Activated CD4-positive, alpha-beta T cell treated with anti-CD3 and anti-CD28 coated beads, Interleukin-2, amount 50 U/mL, for 4 hours (primary cell): ENCODE results near the gene ST3GAL4.

Source experiments
- DNase-seq, 2 experiments: peaks; one replicate each; pipeline ENCODE4 v3.0.0-alpha.2; 2020

Gene ST3GAL4

GRCh38 chr11:126409620-126409985 lies 54.1 kb downstream of the ST3GAL4 start:
- DNase-seq: no peak

DNA sequence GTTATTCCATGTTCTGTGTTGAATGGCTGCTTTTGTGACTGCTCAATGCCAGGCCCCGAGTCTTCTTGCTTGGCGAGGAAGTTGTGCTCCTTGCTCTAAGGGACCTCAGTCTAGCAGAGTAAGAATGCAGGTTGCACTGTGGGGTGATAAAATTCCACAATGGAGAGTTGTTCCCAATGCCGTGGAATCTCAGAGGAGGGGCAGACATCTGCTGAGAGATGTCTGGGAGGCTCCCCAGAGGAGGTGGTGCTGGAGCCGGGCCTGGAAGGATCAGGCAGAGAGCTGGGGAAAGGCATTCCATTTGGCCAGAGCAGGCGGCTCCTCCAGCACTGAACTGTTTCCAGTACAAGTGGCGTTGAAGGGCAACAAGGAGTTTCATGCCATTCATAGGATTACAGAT lies 55.2 kb downstream of the ST3GAL4 start:
- DNase-seq: no peak

- DNase-seq: no peak
These were observed 56.5 kb downstream of the ST3GAL4 start for GRCh38 chr11:126411971-126412381.

GRCh38 chr11:126413426-126413825 lies 57.9 kb downstream of the ST3GAL4 start:
- no peak for DNase-seq

DNA sequence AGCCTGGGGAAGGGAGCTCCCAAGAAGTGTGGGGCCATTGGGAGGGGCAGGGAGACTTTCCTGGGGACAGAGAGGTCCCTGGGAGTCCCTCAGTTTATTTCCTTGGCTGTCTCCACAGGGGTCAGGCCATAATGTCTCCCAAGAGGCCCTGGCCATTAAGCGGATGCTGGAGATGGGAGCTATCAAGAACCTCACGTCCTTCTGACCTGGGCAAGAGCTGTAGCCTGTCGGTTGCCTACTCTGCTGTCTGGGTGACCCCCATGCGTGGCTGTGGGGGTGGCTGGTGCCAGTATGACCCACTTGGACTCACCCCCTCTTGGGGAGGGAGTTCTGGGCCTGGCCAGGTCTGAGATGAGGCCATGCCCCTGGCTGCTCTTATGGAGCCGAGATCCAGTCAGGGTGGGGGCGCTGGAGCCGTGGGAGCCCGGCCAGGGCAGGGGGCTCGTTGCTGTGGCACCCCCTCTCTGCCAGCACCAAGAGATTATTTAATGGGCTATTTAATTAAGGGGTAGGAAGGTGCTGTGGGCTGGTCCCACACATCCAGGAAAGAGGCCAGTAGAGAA lies 58.4 kb downstream of the ST3GAL4 start:
- DNase-seq: no peak

DNA sequence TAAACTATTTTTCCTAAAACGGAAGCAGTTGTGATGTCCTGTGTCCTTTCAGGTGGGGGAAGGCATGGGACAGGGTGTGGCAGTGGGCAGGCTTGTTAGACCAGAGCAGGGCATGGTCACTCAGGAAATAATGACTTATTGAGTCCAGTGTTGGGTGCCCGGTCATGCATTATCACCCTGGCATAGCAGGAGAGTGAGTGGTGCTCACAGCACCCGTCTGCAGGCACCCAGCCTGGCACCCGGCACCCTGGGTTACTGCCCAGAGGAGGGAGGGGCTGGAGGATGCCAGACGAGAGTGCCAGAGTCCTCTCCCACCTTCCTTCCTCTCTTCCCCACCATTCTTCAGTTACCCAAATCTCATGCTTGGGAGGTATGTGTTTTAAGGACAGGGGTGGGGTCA lies 59.1 kb downstream of the ST3GAL4 start:
- DNase-seq: no peak

- DNase-seq: no peak
These were observed 59.6 kb downstream of the ST3GAL4 start for GRCh38 chr11:126415128-126415527.

DNA sequence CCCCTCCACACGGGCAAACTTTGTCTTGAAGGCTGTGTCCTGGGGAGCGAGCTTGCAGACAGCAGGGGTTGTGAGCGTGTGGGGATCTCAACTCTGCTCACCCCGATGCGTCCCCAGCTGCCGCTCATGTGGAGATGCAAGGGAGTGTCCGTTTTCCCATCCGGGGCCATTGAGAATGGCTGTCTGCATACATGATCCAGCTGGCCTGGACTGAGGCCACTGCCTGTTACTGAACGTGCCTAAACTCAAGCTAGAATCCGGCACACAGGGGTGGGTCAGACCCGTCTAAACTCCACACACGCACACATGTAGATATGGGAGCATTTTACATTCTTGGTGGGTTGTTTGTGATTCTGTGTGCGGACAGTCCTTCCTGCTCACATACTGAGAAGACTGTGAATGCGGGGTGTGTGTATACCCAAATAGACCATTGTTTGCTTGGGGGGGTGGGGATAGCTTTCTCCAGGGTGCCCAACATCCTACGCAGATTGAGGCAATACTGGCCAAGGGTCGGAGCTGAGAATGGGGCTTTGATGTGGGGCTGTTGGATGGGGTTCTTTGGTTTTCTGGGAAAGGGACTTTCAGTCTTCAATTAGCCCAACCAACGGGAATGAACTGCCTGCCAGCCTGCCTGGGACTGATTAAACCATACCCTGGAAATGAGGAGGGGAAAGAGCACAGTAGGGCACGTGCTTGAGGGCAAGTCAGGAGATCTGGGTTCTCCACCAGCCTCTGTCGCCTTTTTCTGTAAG lies 60.4 kb downstream of the ST3GAL4 start:
- DNase-seq: no peak

DNA sequence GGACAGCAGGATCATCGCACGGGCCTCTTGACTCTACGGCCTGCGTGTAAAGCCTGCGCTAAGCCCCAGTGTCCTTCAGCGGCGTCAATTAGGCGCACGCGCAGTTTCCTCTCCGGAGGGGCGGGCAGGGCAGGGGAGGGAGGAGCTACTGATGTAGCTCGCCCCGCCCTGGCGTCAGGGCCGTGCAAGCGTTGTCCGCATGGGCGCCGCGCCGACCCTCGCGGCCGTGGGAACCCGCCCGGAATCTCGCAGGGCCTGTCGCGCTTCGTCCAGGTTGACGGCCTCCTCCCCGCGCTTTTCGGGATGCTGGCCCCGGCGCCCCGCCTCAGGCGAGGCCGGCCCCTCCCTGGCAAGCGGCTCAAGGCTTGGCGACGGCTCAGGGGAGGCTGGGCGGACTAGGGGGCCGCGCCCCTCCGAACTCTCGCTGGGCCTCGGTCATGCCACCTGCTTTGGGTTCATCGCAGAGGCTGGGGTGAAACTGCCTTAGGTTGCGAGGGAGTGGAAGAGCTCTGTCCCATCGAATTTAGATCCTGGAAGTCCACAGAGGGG lies 61.1 kb downstream of the ST3GAL4 start:
- DNase-seq: peak; percentile 51 to 57

DNA sequence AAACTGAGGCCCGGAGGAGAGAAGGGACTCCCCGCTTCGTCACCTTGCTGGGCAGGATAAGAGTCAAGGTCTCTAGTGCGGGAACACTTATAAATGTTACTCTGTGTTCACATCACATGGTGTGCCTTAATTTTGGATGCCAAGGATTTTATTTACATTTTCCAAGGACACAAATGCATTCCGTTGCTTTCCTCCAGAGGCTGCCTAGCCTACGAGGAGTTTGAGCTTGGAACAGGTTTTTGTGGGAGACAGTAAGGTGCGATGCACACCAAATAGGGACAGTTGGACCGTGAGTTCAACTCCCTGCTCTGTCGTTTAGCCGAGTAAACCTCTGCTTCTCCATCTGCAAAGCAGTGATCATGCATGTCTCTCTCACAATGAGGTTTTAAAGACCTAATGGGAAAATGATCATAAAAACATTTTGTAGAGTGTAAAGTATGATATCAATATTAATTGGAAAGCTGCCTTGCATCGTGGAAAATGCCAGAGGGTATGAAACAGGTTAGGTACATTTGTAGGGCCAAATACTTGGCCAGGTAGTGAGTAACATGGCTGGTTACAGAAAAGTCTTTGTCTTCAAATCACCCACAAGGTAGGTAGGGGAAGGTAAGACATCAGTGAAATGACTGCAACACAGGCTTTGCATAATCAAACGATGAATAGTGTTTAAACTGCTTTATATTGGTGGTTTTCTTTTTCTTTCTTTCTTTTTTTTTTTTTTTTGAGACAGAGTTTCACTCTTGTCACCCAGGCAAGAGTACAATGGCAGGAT lies 61.8 kb downstream of the ST3GAL4 start:
- DNase-seq: no peak

GRCh38 chr11:126418887-126419286 lies 63.4 kb downstream of the ST3GAL4 start:
- no peak for DNase-seq

DNA sequence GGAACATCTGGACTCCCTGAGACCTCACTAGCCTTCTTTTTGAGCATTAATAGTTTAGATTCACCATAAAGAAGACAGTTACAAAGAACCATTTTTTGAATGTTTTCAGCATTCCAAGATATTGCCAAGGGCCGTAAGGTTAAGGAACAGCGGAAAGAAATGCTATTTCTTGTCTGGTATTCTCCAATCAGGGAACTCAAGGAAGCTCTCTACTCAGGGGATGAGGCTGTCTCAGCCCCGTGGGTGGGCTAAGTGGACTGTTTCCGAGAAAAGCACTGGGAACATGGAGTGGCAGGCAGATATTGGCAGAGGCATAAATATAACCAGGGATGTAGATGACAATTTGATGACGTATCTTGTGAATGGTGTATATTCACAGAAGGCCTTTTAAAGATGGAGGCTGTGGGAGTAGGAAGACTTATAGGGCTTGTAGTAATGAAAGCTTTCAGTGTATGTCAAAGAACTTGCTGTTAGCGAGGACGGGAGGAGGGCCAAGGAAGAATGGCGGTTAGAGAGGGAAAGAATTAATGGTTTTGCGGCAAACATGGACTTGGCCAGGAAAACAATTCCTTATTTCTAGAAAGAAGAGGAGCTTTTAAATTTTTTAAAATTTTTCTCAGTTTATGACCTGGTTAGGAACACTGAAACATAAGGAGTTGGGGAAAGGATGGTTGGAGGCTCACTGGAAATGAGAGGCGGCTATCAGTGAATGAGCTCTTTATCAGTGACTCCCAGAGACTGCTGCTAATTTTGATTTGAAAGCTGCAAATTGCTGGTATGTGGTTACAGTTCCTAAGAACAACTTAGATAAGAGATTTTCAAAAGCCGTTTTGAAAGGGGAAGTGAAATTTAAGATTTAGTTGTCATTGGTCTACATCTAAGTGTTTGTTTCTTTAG lies 64.6 kb downstream of the ST3GAL4 start:
- DNase-seq: no peak

- no peak for DNase-seq
These were observed 65.3 kb downstream of the ST3GAL4 start for GRCh38 chr11:126420698-126421256.

- no peak for DNase-seq
These were observed 65.8 kb downstream of the ST3GAL4 start for GRCh38 chr11:126421271-126421671.

- DNase-seq: no peak
These were observed 67.0 kb downstream of the ST3GAL4 start for GRCh38 chr11:126422446-126422845.

GRCh38 chr11:126423154-126423553 lies 67.7 kb downstream of the ST3GAL4 start:
- no peak for DNase-seq

GRCh38 chr11:126423743-126424142 lies 68.3 kb downstream of the ST3GAL4 start:
- DNase-seq: no peak

DNA sequence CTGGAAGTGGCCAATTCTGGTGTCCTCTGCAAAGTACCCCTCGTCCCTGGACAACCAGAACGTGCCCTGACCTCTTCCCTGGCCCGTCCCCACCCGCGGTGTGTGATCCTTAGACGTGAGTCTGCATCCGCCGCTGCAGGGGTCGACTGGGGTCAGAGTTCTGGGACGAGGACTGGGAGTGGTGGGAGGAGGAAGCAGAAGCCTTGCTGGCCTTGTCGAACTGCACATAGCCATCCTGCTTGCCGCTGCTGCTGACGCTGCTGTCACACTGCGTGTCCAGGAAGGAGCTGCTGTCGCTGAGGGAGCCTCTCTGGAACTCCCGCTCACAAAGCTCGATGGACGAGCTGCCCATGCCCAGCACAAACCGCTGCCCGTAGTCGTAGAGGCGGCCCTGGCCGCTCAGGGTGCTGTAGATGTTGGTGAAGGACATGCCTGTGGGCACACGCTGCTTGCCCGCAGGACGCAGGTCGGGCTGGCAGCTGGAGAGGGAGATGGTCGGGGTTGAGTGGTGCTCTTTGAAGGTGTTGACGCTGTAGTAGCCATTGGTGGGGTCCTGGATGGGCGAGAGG lies 69.1 kb downstream of the ST3GAL4 start:
- DNase-seq: no peak

DNA sequence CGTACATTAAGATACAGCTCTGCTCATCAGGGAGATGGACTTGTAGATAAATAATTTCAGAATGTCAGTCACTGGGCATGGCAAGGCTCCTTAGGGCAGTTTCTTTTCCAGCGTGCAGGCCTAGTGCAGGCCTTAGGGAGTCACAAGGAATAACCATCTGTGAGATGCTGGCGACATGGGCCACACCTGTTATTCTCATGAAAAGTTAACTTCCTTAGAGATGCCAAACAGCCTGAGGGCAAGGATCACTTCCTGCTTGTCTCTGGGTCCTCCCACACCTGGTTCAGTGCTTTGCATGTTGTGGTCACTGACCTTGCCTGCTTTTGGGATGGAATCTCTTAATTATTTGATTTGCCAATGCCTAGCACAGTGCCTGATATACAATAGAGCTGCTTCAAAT lies 70.6 kb downstream of the ST3GAL4 start:
- DNase-seq: no peak

DNA sequence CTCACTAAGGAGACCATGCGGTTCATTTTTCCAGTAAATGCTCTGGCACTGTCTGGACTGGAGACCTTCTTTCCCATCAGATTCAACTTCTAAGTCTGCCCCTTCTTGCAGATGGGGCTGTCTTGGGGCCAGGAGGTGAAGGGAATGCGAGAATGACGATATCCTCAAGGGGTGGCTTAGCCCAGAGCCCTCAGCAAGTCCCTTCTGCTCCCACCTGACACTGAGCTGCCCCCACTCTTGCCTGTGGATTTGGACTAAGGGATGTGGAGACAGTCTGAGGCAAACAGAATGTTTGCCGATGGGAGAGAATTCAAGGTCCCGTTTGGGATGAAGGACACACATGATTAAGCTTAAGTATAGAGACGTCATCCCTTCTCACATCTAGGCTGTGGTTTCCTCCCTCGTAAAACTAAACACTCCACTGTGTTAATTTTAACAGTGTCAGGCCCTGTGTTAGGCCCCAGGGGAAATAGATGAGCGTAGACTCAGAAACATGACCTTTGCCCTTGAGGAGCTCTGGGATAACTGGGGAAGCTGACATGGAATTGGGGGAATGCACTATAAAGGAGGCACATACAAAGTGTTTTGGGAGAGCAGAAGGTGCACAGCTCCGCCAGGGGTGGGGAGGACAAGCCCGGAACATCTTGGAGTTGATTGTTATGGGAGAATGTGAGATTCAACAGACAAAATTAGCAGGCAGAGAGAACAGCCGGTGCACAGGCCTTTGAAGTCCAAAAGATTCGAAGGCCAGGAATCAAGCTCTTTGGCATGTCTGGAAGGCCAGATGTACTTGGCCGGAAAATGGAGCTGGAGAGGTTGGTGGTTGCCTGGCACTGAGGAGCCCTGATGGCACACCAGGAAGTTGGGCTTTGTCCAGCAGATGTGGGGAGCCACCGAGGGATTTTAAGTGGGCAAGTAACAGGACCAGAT lies 71.6 kb downstream of the ST3GAL4 start:
- DNase-seq: no peak
